NCI-H187 treated with DMSO at 0.1 percent for 48 hours (cell line): ENCODE measurements around the gene LCNL1.
"Not testable (repeated sequence)": the region's sequence is repeated elsewhere in the genome, so short reads cannot be mapped to it uniquely, and the experiment has no call there.

Experiments
- DNase-seq: peaks from one replicate; lab custom pipeline; 2025; lab: John Stamatoyannopoulos, UW

The LCNL1 gene

GRCh38 chr9:137026384-137026783, 43.6 kb downstream of the LCNL1 start:
- DNase-seq = no peak

- DNase-seq = no peak
Measured at GRCh38 chr9:137026828-137027227, 44.0 kb downstream of the LCNL1 start.

- no peak for DNase-seq
Measured at GRCh38 chr9:137027369-137028262, 44.8 kb downstream of the LCNL1 start, which contains the start of gene ABCA2. ABCA2 (minus strand) TSS chr9:137028237; CDS start chr9:137028140, 97 bp downstream.

GRCh38 chr9:137028263-137029057, 45.7 kb downstream of the LCNL1 start:
- DNase-seq = no peak

GRCh38 chr9:137029058-137029936, 46.5 kb downstream of the LCNL1 start:
- no peak for DNase-seq

GRCh38 chr9:137030006-137030405, 47.2 kb downstream of the LCNL1 start:
- no peak for DNase-seq

- DNase-seq = no peak
Measured at GRCh38 chr9:137030538-137031527, 48.0 kb downstream of the LCNL1 start.

- no peak for DNase-seq
Measured at GRCh38 chr9:137031904-137032640, 49.3 kb downstream of the LCNL1 start, which contains the start of gene FUT7. FUT7 (minus strand) TSS chr9:137032088; CDS start chr9:137031991, 97 bp downstream.

- no peak for DNase-seq
Measured at GRCh38 chr9:137032858-137033257, 50.1 kb downstream of the LCNL1 start.

- not testable (repeated sequence) for DNase-seq
Measured at GRCh38 chr9:137033481-137033880, 50.7 kb downstream of the LCNL1 start.

GRCh38 chr9:137034039-137034708, 51.4 kb downstream of the LCNL1 start:
- DNase-seq = no peak

- DNase-seq = no peak
Measured at GRCh38 chr9:137034709-137035506, 52.1 kb downstream of the LCNL1 start.
